IPS-20b (cell line): ENCODE results near the gene MACC1.

Source experiments
- H3K27ac ChIP-seq: one replicate; pipeline ENCODE4 v1.5.1; 2013; ENCODE audit warnings: low read length
- H3K27me3 ChIP-seq: 2 replicates; pipeline ENCODE4 v1.6.1; 2013; ENCODE audit warnings: mild to moderate bottlenecking, low read length, inconsistent platforms; ENCODE audit not compliant: insufficient read depth
- H3K36me3 ChIP-seq: 2 replicates; pipeline ENCODE4 v1.6.1; 2013; ENCODE audit warnings: low read depth, mild to moderate bottlenecking, inconsistent platforms, low read length, moderate library complexity; ENCODE audit not compliant: insufficient read depth
- H3K4me1 ChIP-seq: 2 replicates; pipeline ENCODE4 v1.6.1; 2013; ENCODE audit warnings: mild to moderate bottlenecking, control low read depth, inconsistent platforms, low read length, moderate library complexity; ENCODE audit not compliant: insufficient read depth
- H3K4me3 ChIP-seq: 2 replicates; pipeline ENCODE4 v1.5.1; 2013; ENCODE audit warnings: mild to moderate bottlenecking, low read length, inconsistent platforms
- H3K9ac ChIP-seq: 2 replicates; pipeline ENCODE4 v1.6.1; 2013; ENCODE audit warnings: low read depth, mild to moderate bottlenecking, inconsistent platforms, low read length, moderate library complexity
- H3K9me3 ChIP-seq: 2 replicates; pipeline ENCODE4 v1.6.1; 2013; ENCODE audit warnings: mild to moderate bottlenecking, low read depth, low read length, inconsistent platforms; ENCODE audit not compliant: insufficient read depth

Gene MACC1

DNA sequence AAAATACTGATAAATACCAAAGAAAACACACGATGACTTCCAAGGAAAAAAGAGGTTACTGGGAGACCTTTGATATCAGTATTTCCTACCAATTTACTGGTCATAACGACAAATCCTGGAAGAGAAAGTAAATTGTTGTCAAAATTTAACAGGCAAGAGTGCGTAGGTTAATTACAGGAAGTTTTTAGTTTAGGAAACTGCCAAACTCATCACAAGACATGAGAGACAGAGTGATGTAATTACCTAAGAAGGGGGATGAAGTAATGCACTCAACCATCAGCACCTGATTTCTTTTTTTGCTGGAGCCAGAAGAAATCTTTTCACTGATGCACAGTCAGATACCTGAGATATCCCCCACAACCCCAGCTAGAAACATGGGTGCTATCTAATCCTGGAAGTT, 16.8 kb downstream of the MACC1 start:
- no peaks in the 10 kb centered on the region for H3K9me3 ChIP-seq
- no peaks in the 10 kb centered on the region for H3K27me3 ChIP-seq
- H3K27ac ChIP-seq: no peak overlapping the region
- H3K9ac ChIP-seq: no peak overlapping the region
- peaks cover 6% of the 10 kb centered on the region; the same call in 1 of the 2 replicates for H3K4me1 ChIP-seq
- H3K36me3 ChIP-seq: no peaks in the 10 kb centered on the region
- no peak overlapping the region for H3K4me3 ChIP-seq

DNA sequence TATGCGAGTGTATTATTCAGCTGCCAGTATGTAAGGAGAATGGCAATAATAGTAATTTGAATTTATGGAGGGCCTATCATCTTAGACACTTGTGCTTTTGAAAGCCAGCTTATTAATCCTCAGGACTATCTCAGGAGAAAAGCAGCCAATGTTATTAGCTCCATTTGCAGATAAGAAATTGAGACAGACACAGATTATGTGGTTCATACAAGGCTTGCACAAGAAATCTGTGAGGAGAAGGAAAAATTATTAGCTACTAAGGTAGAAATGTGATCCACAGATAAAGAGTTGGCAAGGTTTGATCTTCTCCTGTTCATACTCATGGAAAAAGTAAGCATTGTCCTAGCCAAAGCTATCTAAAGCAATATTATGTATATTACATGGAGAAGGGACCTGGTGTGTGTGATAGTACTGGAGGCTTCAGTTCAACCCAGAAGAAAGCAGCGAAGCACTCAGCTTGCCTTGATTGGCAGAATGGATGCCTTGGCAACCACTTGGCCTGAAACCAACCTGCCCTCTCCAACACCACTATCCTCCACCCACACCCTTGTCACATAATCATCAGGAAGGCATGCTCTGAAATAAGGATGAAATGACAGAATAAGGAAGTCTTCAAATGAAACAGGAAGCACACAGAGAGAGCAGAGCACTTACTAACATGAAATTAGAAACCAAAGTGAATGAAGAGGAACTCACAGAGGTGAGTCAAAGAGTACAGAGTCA, 18.0 kb downstream of the MACC1 start:
- Histone ChIP-seq H3K27me3 (no peaks in the 10 kb centered on the region), H3K36me3 (no peaks in the 10 kb centered on the region), H3K9me3 (no peaks in the 10 kb centered on the region), H3K4me3 (no peak overlapping the region), H3K4me1 (peaks cover 6% of the 10 kb centered on the region; the same call in 1 of the 2 replicates), H3K9ac (no peak overlapping the region), H3K27ac (no peak overlapping the region)

DNA sequence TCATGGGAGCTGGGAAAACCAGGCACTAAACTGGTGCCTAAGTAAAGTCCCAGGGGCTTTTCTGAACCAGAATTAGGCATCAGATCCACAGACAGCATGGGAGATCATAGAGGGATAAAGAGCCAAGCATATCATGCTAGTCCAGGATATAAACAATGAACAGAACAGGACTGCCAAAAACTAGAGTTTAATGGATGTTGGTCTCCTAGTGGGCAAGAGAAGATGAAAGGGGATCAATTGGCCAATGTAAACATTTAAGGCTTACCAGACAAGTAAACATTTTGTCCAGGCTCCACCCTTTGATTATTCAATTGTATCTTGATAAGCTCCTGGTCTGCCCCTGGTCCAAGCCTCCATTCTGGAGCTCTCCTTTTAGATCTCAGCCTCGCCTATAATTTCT, 18.9 kb downstream of the MACC1 start:
- Histone ChIP-seq H3K27me3 (no peaks in the 10 kb centered on the region), H3K36me3 (no peaks in the 10 kb centered on the region), H3K4me1 (peaks cover 6% of the 10 kb centered on the region; the same call in 1 of the 2 replicates), H3K27ac (no peak overlapping the region), H3K9ac (no peak overlapping the region), H3K9me3 (no peaks in the 10 kb centered on the region), H3K4me3 (no peak overlapping the region)

DNA sequence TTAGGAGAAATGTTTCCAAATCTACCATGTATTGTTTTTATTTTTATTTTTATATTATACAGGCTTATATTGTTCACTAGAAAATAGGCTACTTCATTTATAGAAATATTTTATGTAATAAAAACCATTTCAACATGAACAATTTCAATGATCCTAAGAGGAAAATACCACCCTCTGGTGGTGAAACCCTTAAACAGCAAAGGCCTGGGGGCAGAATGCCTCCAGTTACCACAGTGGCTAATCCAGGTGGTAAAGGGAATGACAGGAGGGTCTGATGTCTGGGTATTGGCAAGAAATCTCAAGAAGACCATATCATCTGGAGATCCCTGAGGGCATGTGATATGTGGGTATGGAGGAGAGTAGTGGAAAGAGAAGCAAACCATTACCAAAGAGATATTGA, 19.3 kb downstream of the MACC1 start:
- H3K4me3 ChIP-seq: no peak overlapping the region
- no peak overlapping the region for H3K9ac ChIP-seq
- no peaks in the 10 kb centered on the region for H3K9me3 ChIP-seq
- H3K27me3 ChIP-seq: no peaks in the 10 kb centered on the region
- H3K27ac ChIP-seq: no peak overlapping the region
- H3K36me3 ChIP-seq: no peaks in the 10 kb centered on the region
- peaks cover 6% of the 10 kb centered on the region; the same call in 1 of the 2 replicates for H3K4me1 ChIP-seq

DNA sequence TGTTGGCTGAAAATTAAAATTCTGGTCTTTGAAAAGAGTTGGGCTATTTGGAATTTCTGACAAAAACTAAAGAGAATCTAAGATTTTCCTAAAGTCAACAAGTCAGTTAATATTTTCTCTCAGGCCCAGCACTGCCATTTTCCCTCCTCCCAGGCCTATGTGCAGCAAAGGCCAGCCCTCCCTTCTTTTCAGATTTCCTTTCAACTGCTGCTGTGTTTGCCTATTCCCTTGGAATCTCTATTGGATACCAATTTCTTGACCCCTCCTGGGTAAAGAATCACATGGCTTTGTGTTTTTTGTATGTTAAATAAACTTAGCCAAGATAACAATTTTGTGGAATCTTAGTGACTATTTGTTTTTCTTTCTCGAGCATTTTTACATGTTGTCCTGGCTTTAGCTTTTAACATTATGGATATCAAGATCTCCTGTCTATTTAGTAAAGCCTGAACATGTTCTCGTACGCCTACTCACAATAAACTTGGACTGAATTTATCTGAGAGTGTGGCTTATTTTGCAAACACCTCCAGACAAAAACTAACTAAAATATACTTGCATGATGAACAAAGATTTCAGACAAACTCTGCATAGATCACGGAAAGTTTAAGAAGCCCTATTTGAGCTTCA, 19.9 kb downstream of the MACC1 start:
- H3K9ac ChIP-seq: no peak overlapping the region
- no peak overlapping the region for H3K4me3 ChIP-seq
- H3K27ac ChIP-seq: no peak overlapping the region
- no peaks in the 10 kb centered on the region for H3K36me3 ChIP-seq
- H3K9me3 ChIP-seq: no peaks in the 10 kb centered on the region
- H3K4me1 ChIP-seq: peaks cover 6% of the 10 kb centered on the region; the same call in 1 of the 2 replicates
- no peaks in the 10 kb centered on the region for H3K27me3 ChIP-seq

DNA sequence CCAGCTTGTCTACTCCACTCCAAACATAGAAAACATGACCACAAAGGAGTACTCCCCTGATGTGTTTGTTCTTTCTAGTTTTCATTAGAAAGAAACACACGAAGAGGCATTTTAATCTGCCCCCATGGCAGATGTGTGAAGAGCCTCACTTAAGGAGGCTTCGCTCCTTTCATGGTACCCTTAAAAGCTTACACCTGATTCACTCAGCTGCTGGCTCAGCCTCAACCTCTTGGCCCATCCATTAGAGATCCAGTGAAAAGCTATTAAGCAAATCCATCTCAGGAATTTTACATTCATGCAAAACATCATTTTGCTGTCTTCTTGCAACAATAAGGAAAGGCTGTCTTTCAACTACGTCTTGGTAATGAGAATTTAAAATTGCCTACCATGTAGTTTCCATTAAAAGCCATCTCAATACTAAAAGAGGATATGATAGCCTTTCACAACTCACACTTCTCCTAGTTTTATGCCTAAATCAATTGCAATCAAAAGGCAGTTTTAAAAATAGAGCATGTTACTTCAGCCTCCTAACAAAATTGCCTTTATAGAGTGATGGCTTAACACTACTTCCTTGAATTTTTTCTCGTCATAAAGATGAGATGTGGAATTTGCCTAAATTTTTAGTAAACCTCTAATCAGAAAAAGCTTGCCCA, 22.7 kb downstream of the MACC1 start:
- no peaks in the 10 kb centered on the region for H3K4me1 ChIP-seq
- H3K27me3 ChIP-seq: no peaks in the 10 kb centered on the region
- H3K9ac ChIP-seq: no peak overlapping the region
- H3K27ac ChIP-seq: no peak overlapping the region
- 0 out of 2 replicates have a peak, but pooled peaks cover 2% of the 10 kb centered on the region for H3K9me3 ChIP-seq
- no peak overlapping the region for H3K4me3 ChIP-seq
- no peaks in the 10 kb centered on the region for H3K36me3 ChIP-seq

DNA sequence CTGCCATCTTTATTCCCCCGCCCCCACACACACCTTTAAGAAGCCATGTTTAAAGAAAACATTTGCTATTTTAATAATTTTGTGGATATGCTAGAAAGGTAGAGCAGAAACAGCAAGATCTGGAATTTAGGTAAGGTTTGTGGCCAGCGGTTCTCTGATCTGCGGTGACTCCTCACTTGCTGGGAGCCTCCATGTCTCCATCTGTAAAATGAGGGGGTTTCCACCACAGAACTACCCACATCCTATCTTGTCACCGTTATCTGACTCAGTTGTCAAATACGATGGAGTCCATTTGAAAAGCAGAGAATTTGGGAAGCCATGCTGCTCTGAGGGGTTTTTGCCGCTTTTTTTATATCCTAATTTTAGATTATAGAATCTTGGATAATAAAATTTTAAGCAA, 23.3 kb downstream of the MACC1 start:
- no peaks in the 10 kb centered on the region for H3K27me3 ChIP-seq
- no peak overlapping the region for H3K27ac ChIP-seq
- no peak overlapping the region for H3K9ac ChIP-seq
- no peaks in the 10 kb centered on the region for H3K36me3 ChIP-seq
- 0 out of 2 replicates have a peak, but pooled peaks cover 2% of the 10 kb centered on the region for H3K9me3 ChIP-seq
- no peaks in the 10 kb centered on the region for H3K4me1 ChIP-seq
- H3K4me3 ChIP-seq: no peak overlapping the region

DNA sequence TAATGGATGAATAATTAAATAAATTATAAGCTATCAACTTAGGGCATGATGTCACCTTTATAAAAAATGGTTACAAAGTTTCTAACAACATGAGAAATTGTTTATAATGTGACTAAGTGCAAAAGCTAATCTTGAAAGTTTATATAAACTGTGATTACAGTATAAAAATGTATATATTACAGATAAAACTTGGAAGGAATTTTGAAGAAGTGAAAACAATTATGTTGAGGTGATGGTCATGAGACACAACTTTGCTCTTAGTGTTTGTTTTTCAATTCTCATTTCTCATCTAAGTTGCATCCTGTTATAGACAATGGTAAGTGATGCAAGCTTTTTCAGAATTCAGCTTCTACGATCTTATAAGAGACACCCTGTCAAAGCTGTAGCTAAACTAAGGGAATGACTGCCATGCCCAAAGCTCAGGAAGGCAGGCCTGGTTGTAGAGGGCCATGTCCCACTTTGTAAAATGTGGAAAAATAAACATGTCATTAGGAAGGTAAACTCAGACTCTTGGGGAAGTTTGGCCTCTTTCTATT, 23.9 kb downstream of the MACC1 start:
- Histone ChIP-seq H3K36me3 (no peaks in the 10 kb centered on the region), H3K9ac (no peak overlapping the region), H3K27ac (no peak overlapping the region), H3K4me1 (no peaks in the 10 kb centered on the region), H3K4me3 (no peak overlapping the region), H3K9me3 (0 out of 2 replicates have a peak, but pooled peaks cover 2% of the 10 kb centered on the region), H3K27me3 (no peaks in the 10 kb centered on the region)

DNA sequence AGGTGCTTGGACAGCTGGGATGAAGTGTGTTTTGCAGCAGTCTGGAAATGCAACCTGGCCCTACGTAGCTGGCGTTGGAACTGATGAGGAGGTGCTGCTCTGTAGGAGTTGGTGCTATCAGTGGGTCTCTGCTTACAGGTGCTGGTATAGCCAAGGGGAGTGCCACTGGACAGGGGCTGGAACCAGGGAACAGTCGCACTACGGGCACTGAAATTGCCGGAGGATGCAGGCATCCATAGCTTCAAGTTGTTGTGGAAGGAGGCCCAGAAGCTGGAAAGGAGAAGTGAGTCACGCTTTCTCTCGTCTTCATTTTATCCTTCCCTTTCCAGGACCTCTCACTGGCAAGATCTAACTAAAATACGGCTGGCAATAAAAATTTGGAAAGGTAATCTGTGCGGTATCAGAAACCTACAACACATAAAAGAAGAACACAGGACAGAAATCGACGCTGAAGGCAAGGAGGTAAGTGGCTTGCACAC, 25.8 kb downstream of the MACC1 start:
- Histone ChIP-seq H3K36me3 (no peaks in the 10 kb centered on the region), H3K9ac (no peak overlapping the region), H3K9me3 (0 out of 2 replicates have a peak, but pooled peaks cover 2% of the 10 kb centered on the region), H3K4me3 (no peak overlapping the region), H3K27ac (no peak overlapping the region), H3K27me3 (no peaks in the 10 kb centered on the region), H3K4me1 (no peaks in the 10 kb centered on the region)

DNA sequence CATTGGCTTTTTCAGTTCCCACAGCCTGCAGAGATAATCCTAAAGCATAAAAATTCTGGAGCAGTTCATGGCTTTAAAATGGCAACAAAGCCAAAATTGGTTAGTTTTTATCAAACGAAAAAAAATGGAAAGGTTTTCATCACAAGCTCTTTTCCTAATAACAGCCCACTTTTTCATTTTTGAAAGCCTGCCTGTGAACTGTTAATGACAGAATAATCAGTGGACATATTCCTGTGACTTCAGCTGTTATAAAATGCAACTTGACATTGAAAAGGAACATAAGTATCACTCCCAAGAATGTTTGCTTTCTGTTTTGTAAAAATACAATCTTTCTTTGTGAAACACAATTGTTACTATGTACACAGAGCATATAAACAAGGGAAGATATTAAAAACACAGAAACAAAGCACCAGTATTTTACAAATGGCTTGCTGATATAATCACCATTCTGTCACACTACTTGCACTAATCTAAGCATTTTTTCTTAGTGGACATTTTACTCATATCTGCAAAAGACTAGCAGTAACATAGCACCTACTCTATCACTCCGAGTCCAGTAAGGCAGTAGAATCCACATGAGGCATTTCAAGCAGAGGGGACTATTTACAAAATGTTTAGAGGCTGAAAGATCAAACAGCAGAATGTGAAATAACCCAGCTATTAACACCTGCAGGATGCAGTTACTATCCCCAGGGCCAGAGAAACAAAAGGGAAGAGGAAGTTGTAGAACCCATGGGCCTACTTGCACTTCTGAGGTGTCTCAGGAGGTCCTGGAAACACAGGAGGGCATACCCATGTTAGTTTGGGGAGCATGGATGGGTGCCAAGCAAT, 26.4 kb downstream of the MACC1 start:
- Histone ChIP-seq H3K4me3 (no peak overlapping the region), H3K27ac (no peak overlapping the region), H3K27me3 (no peaks in the 10 kb centered on the region), H3K4me1 (no peaks in the 10 kb centered on the region), H3K9ac (no peak overlapping the region), H3K9me3 (0 out of 2 replicates have a peak, but pooled peaks cover 2% of the 10 kb centered on the region), H3K36me3 (no peaks in the 10 kb centered on the region)

DNA sequence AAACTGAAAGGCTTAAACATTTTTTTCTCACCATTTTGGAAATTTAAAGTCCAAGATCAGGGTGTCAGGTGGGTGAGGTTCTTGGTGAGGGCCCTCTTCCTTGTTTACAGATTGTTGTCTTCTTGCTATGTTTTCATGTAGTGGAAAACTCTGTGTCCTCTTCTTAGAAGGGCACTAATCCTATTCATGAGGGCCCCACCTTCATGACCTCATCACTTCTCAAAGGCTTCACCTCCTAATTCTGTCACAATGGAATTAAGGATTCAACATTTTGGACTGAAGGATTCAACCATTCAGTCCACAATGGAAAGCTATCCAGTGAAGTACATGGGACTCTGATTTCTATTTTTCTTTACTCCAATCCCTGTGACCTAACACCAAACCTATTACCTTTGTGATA, 27.3 kb downstream of the MACC1 start:
- Histone ChIP-seq H3K27me3 (no peaks in the 10 kb centered on the region), H3K36me3 (no peaks in the 10 kb centered on the region), H3K4me3 (no peak overlapping the region), H3K4me1 (no peaks in the 10 kb centered on the region), H3K9me3 (0 out of 2 replicates have a peak, but pooled peaks cover 2% of the 10 kb centered on the region), H3K9ac (no peak overlapping the region), H3K27ac (no peak overlapping the region)
